ENCODE results near the gene GSDME.

DNA sequence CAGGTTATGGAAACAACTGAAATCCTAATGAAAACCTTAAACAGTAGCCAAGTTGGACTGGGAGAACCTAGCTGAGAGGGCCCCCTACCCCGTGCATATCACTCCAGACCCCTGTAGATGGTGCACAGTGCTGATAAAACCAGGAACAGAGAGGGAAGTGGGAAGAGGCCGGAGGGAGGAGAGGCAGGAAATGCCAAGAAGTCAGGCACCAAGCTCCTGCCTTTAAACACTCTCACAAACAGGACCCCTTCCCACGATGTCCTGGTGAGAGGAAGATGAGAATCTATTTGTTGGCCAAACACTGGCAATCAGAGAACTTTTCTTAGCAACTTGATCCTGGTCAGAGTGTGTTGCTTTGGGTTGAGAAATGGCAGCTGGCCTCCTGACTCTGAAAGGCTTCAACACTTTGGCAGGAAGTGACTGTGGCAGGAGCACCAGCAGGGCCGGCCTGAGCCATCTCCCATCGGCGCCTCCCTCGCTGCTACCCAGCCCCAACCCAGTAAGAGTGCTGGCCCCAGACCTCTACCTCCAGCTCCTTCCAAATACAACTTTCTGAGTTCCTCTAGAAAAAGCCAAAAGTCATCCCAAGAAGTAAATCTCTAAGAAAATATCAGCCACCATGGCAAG, 39.5 kb downstream of the GSDME start:
- no peak for TF ChIP-seq POLR2A (IDR thresholded peaks at IDR 0.05)
- TF ChIP-seq, protein P1, sequence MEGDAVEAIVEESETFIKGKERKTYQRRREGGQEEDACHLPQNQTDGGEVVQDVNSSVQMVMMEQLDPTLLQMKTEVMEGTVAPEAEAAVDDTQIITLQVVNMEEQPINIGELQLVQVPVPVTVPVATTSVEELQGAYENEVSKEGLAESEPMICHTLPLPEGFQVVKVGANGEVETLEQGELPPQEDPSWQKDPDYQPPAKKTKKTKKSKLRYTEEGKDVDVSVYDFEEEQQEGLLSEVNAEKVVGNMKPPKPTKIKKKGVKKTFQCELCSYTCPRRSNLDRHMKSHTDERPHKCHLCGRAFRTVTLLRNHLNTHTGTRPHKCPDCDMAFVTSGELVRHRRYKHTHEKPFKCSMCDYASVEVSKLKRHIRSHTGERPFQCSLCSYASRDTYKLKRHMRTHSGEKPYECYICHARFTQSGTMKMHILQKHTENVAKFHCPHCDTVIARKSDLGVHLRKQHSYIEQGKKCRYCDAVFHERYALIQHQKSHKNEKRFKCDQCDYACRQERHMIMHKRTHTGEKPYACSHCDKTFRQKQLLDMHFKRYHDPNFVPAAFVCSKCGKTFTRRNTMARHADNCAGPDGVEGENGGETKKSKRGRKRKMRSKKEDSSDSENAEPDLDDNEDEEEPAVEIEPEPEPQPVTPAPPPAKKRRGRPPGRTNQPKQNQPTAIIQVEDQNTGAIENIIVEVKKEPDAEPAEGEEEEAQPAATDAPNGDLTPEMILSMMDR (IDR thresholded peaks at IDR 0.05) = no peak
